H1 (cell line): ENCODE data around the gene GALNT15. TPM values are rescaled to one million over a fixed set of nuclear protein-coding genes. Genes with fewer than 3 reads are reported as not detected.

Experiments
- CTCF ChIA-PET: fragments of 300-600 bp; sonication (Branson Sonifier 250); formaldehyde crosslinking; loops from one replicate; lab custom pipeline; 2021; ENCODE audit not compliant: partially characterized antibody; lab: Charles Lee
- POLR2A ChIA-PET: fragments of 300-600 bp; sonication (Branson Sonifier 250); formaldehyde crosslinking; loops from one replicate; lab custom pipeline; 2021; ENCODE audit warnings: inconsistent platforms; ENCODE audit not compliant: partially characterized antibody; lab: Charles Lee
- DNase-seq, 2 experiments: peaks; one replicate each; pipeline versions ENCODE4 v3.0.0 to v3.0.0-alpha.2; 2010 to 2022; ENCODE audit warnings: low spot score in 2 of 2, low read depth in 1 of 2, mixed read lengths in 1 of 2
- FAIRE-seq: peaks from 2 replicates; lab custom pipeline; 2011; peaks lifted over from hg19 to GRCh38; lab: Jason Lieb, UNC
- H2AFZ ChIP-seq: 2 replicates; pipeline ENCODE4 v1.8.1; 2012; ENCODE audit warnings: low read length, inconsistent platforms
- H2AK5ac ChIP-seq: 2 replicates; pipeline ENCODE4 v1.6.1; 2013; ENCODE audit warnings: low read depth, low read length
- H2BK120ac ChIP-seq: replicated peaks from 2 replicates; pipeline ENCODE3; 2013; ENCODE audit warnings: low read depth, low read length, inconsistent platforms
- H2BK12ac ChIP-seq: 2 replicates; pipeline ENCODE4 v1.6.1; 2013; ENCODE audit warnings: low read depth, low read length
- H2BK15ac ChIP-seq: 2 replicates; pipeline ENCODE4 v1.6.1; 2013; ENCODE audit warnings: low read length
- H2BK20ac ChIP-seq: 2 replicates; pipeline ENCODE4 v1.6.1; 2013; ENCODE audit warnings: low read length
- H2BK5ac ChIP-seq: 2 replicates; pipeline ENCODE4 v1.6.1; 2013; ENCODE audit warnings: low read depth, low read length
- H3K14ac ChIP-seq: 2 replicates; pipeline ENCODE4 v1.6.1; 2013; ENCODE audit warnings: inconsistent platforms; ENCODE audit not compliant: insufficient read length
- H3K18ac ChIP-seq: 2 replicates; pipeline ENCODE4 v1.6.1; 2013; ENCODE audit warnings: low read length; ENCODE audit errors: extremely low read depth
- H3K23ac ChIP-seq: 2 replicates; pipeline ENCODE4 v1.6.1; 2013; ENCODE audit warnings: inconsistent platforms; ENCODE audit not compliant: insufficient read length
- H3K23me2 ChIP-seq: 2 replicates; pipeline ENCODE4 v1.6.1; 2013; ENCODE audit warnings: low read depth, low read length
- H3K27ac ChIP-seq: 2 replicates; pipeline ENCODE4 v1.6.1; 2011; ENCODE audit warnings: low read depth, low read length, inconsistent platforms
- H3K27me3 ChIP-seq, 4 experiments: replicated peaks in 1 of 4; 1 replicate in 1 of 4; 2 replicates in 3 of 4; pipeline versions ENCODE4 v1.6.1 to v1.8.1; 2011 to 2013; ENCODE audit warnings: low read length in 3 of 4, mild to moderate bottlenecking in 3 of 4, inconsistent platforms in 2 of 4, mixed read lengths in 2 of 4, moderate library complexity in 1 of 4; ENCODE audit not compliant: control insufficient read depth in 3 of 4, insufficient read depth in 3 of 4; ENCODE audit errors: extremely low read depth in 1 of 4
- H3K36me3 ChIP-seq, 4 experiments: 2 replicates each; pipeline versions ENCODE4 v1.6.1 to v1.8.1; 2011 to 2013; ENCODE audit warnings: mild to moderate bottlenecking in 4 of 4, low read length in 3 of 4, moderate library complexity in 2 of 4, control low read depth in 1 of 4, inconsistent platforms in 1 of 4; ENCODE audit not compliant: insufficient read depth in 4 of 4, control insufficient read depth in 2 of 4
- H3K4ac ChIP-seq: replicated peaks from 2 replicates; pipeline ENCODE3; 2013; ENCODE audit warnings: low read length, low read depth, mixed read lengths, inconsistent platforms; ENCODE audit not compliant: insufficient read length
- H3K4me1 ChIP-seq, 4 experiments: replicated peaks in 1 of 4; 1 replicate in 1 of 4; 2 replicates in 3 of 4; pipeline versions ENCODE4 v1.6.1 to v1.8.1; 2011 to 2013; ENCODE audit warnings: low read length in 3 of 4, inconsistent platforms in 2 of 4, mixed read lengths in 1 of 4; ENCODE audit not compliant: insufficient read depth in 4 of 4, control insufficient read depth in 3 of 4
- H3K4me2 ChIP-seq, 2 experiments: 2 replicates each; pipeline versions ENCODE4 v1.6.1 to v1.8.1; 2011 to 2013; ENCODE audit warnings: low read depth in 2 of 2, low read length in 2 of 2, control low read depth in 1 of 2, inconsistent platforms in 1 of 2, mild to moderate bottlenecking in 1 of 2; ENCODE audit not compliant: insufficient read depth in 1 of 2
- H3K4me3 ChIP-seq, 4 experiments: fragments of 200-600, 300-600 bp in 1 of 4; sonication (generic), shearing (Covaris generic), sonication (Bioruptor Twin) in 1 of 4; 2 replicates each; pipeline versions ENCODE4 v1.5.1 to v1.8.1; 2011 to 2016; ENCODE audit warnings: low read length in 4 of 4, low read depth in 3 of 4, control low read depth in 2 of 4, inconsistent platforms in 2 of 4, mild to moderate bottlenecking in 2 of 4, mixed read lengths in 1 of 4, moderate library complexity in 1 of 4; ENCODE audit not compliant: insufficient read depth in 2 of 4; ENCODE audit errors: extremely low read depth in 1 of 4
- H3K56ac ChIP-seq: replicated peaks from 2 replicates; pipeline ENCODE3; 2013; ENCODE audit warnings: low read depth, mild to moderate bottlenecking, mixed read lengths, low read length, inconsistent platforms; ENCODE audit not compliant: insufficient read length
- H3K79me1 ChIP-seq: 2 replicates; pipeline ENCODE4 v1.6.1; 2013; ENCODE audit warnings: low read depth, low read length, control low read depth
- H3K79me2 ChIP-seq, 2 experiments: 2 replicates each; pipeline versions ENCODE4 v1.6.1 to v1.8.1; 2012 to 2013; ENCODE audit warnings: low read length in 2 of 2, mild to moderate bottlenecking in 2 of 2, inconsistent platforms in 1 of 2; ENCODE audit not compliant: insufficient read depth in 2 of 2, control insufficient read depth in 1 of 2
- H3K9ac ChIP-seq, 4 experiments: replicated peaks in 1 of 4; 1 replicate in 1 of 4; 2 replicates in 3 of 4; pipeline versions ENCODE4 v1.6.1 to v1.8.1; 2011 to 2013; ENCODE audit warnings: low read depth in 3 of 4, low read length in 3 of 4, control low read depth in 2 of 4, mild to moderate bottlenecking in 2 of 4, moderate library complexity in 2 of 4, inconsistent platforms in 1 of 4; ENCODE audit errors: extremely low read depth in 1 of 4
- H3K9me3 ChIP-seq, 2 experiments: 2 replicates each; pipeline versions ENCODE4 v1.6.1 to v1.8.1; 2012 to 2013; ENCODE audit warnings: mild to moderate bottlenecking in 2 of 2, moderate library complexity in 2 of 2, control low read depth in 1 of 2, inconsistent platforms in 1 of 2, low read depth in 1 of 2, low read length in 1 of 2, mixed read lengths in 1 of 2; ENCODE audit not compliant: insufficient read depth in 2 of 2
- H4K20me1 ChIP-seq, 2 experiments: replicated peaks in 1 of 2; 2 replicates each; pipeline versions ENCODE3 to v1.8.1; 2011 to 2013; ENCODE audit warnings: inconsistent platforms in 2 of 2, low read length in 2 of 2, mild to moderate bottlenecking in 1 of 2; ENCODE audit not compliant: insufficient read depth in 2 of 2, control insufficient read depth in 1 of 2
- H4K5ac ChIP-seq: 2 replicates; pipeline ENCODE4 v1.6.1; 2013; ENCODE audit warnings: low read length, low read depth, mixed read lengths, inconsistent platforms; ENCODE audit not compliant: insufficient read length
- H4K8ac ChIP-seq: 2 replicates; pipeline ENCODE4 v1.8.0; 2013; ENCODE audit warnings: mild to moderate bottlenecking, moderate library complexity, low read length, inconsistent platforms; ENCODE audit not compliant: insufficient read depth; ENCODE audit errors: extremely low read depth
- H4K91ac ChIP-seq: replicated peaks from 2 replicates; pipeline ENCODE3; 2013; ENCODE audit warnings: low read length, mixed read lengths, inconsistent platforms; ENCODE audit not compliant: insufficient read length
- E2F6 ChIP-seq: IDR thresholded peaks from 2 replicates; pipeline ENCODE4 v1.6.1; 2012; ENCODE audit warnings: inconsistent platforms
- EZH2 ChIP-seq: fragments of 200-600 bp; sonication (generic); IDR thresholded peaks from 2 replicates; pipeline ENCODE4 v1.7.1; 2012; ENCODE audit warnings: low read depth, mild to moderate bottlenecking, moderate library complexity, low read length, inconsistent platforms; ENCODE audit not compliant: severe bottlenecking
- MAX ChIP-seq: IDR thresholded peaks from 2 replicates; pipeline ENCODE4 v1.6.1; 2012; ENCODE audit warnings: inconsistent platforms
- RNF2 ChIP-seq: fragments of 200-900, 300-1000 bp; sonication (generic); IDR thresholded peaks from 2 replicates; pipeline ENCODE4 v1.7.1; 2016; ENCODE audit warnings: borderline replicate concordance, low read depth, mild to moderate bottlenecking, antibody characterized with exemption, low read length; ENCODE audit not compliant: poor library complexity, severe bottlenecking; ENCODE audit errors: missing control alignments
- WGBS, 2 experiments: shearing (Covaris generic) in 1 of 2; methylation state at CpG; one replicate each; pipeline versions ENCODE4 v1.1.6 to v1.1.7; 2013 to 2015; ENCODE audit warnings: low lambda C conversion rate in 2 of 2, mixed read lengths in 2 of 2, inconsistent platforms in 1 of 2, low coverage in 1 of 2, missing lambda C conversion rate in 1 of 2; ENCODE audit not compliant: insufficient replicate concordance in 2 of 2, insufficient coverage in 1 of 2, insufficient read length in 1 of 2; ENCODE audit errors: extremely low coverage in 1 of 2, missing lambda C conversion rate in 1 of 2; 5-methylcytosine and 5-hydroxymethylcytosine counted together
- polyA plus RNA-seq, 7 experiments: library from polyadenylated mRNA; depleted of rRNA in 3 of 7; stranded (reverse) in 5 of 7; unstranded in 2 of 7; fragments of >200 nt in 5 of 7; fragments of 200-250 nt in 2 of 7; gene quantifications; 1 replicate in 5 of 7; 2 replicates in 1 of 7; 4 replicates in 1 of 7; pipeline versions ENCODE4 v1.2.1 to v1.2.3, GENCODE V29; 2011 to 2013; ENCODE audit warnings: missing spikeins in 2 of 7, mixed read lengths in 2 of 7
- total RNA-seq: library from RNA; stranded (reverse); fragmentation: NEBNext Ultra II Directional; extraction: Animal tissue kit (Norgen Biotek cat#: 25700); gene quantifications from 2 replicates; pipeline ENCODE4 v1.2.1, GENCODE V29; 2021

The GALNT15 gene
- total and polyA plus RNA-seq, 2 of the 8 experiments (the other 6 are each of a cell fraction or from before 2014, with no cell fraction given): 0.02 TPM; not detected in 1

GRCh38 chr3:16240229-16241023 is 65.9 kb downstream of the GALNT15 start:
- Histone ChIP-seq H3K79me2 (no peaks in the 10 kb centered on the region), H3K14ac (no peak overlapping the region), H3K23ac (no peak overlapping the region), H3K18ac (no peak overlapping the region), H2BK5ac (no peak overlapping the region), H3K27me3 (no peaks in the 10 kb centered on the region), H3K27ac (no peak overlapping the region), H3K4me1 (no peaks in the 10 kb centered on the region), H3K4me3 (no peak overlapping the region), H4K8ac (no peak overlapping the region), H3K56ac (no peak overlapping the region), H3K36me3 (no peaks in the 10 kb centered on the region), H3K9me3 (no peaks in the 10 kb centered on the region), H3K23me2 (no peaks in the 10 kb centered on the region), H2AK5ac (no peak overlapping the region), H2BK120ac (no peak overlapping the region), H4K20me1 (no peaks in the 10 kb centered on the region), H4K5ac (no peak overlapping the region), H3K79me1 (no peaks in the 10 kb centered on the region), H2AFZ (no peak overlapping the region), H4K91ac (no peak overlapping the region), H2BK15ac (no peak overlapping the region), H2BK12ac (no peak overlapping the region), H3K9ac (no peak overlapping the region), H3K4ac (no peak overlapping the region), H3K4me2 (no peak overlapping the region), H2BK20ac (no peak overlapping the region)
- DNase-seq (no peak), FAIRE-seq (no peak)
- ChIA-PET POLR2A (no interaction called here), CTCF (interaction anchor here (1.1 to 1.6 kb wide), 2 partner anchors 27 to 192 kb away, joined by 3 to 5 read pairs; no protein-coding TSS in a partner anchor)
- TF ChIP-seq MAX (no peak), RNF2 (no peak), EZH2 (no peak), E2F6 (no peak)
- WGBS, 2 experiments: 80% methylated on average over 6 of the region's 6 CpGs; no CpG with 5 or more reads in 1 of the 2 experiments
